GM23338 (cell line): ENCODE measurements around the gene NUDT16. TPM values are rescaled to one million over a fixed set of nuclear protein-coding genes. Genes with fewer than 3 reads are reported as not detected.
"Not testable (repeated sequence)": the region's sequence is repeated elsewhere in the genome, so short reads cannot be mapped to it uniquely, and the experiment has no call there.

ENCODE experiments used
- ATAC-seq: fragments of 200-7000 bp; cut with Tn5 transposase; 3 replicates; pipeline ENCODE4 v1.9.1; 2020
- DNase-seq: peaks from one replicate; pipeline ENCODE4 v3.0.0-alpha.2; 2015; ENCODE audit warnings: low spot score
- H2AFZ ChIP-seq: fragments of 200-600 bp; sonication (generic); 2 replicates; pipeline ENCODE4 v1.8.0; 2016; ENCODE audit warnings: antibody characterized with exemption, mild to moderate bottlenecking, moderate library complexity
- H3F3A ChIP-seq: fragments of 200-600 bp; sonication (generic); replicated peaks from 2 replicates; pipeline ENCODE4 v1.8.0; 2017; ENCODE audit warnings: antibody characterized with exemption, mixed run types, low read depth
- H3K27ac ChIP-seq: fragments of 200-600 bp; sonication (generic); 2 replicates; pipeline ENCODE4 v1.6.1; 2016; ENCODE audit warnings: low read depth
- H3K27me3 ChIP-seq: fragments of 200-600 bp; sonication (generic); 2 replicates; pipeline ENCODE4 v1.8.0; 2016; ENCODE audit warnings: mild to moderate bottlenecking, mixed run types, moderate library complexity; ENCODE audit not compliant: insufficient read depth
- H3K36me3 ChIP-seq: fragments of 200-600 bp; sonication (generic); 2 replicates; pipeline ENCODE4 v1.8.0; 2016; ENCODE audit warnings: mild to moderate bottlenecking; ENCODE audit not compliant: insufficient read depth
- H3K4me1 ChIP-seq: fragments of 200-600 bp; sonication (generic); 2 replicates; pipeline ENCODE4 v1.8.0; 2016; ENCODE audit warnings: mild to moderate bottlenecking, moderate library complexity; ENCODE audit not compliant: insufficient read depth
- H3K4me2 ChIP-seq: fragments of 200-600 bp; sonication (generic); 2 replicates; pipeline ENCODE4 v1.7.1; 2017; ENCODE audit warnings: mixed run types
- H3K4me3 ChIP-seq: fragments of 200-600 bp; sonication (generic); 2 replicates; pipeline ENCODE4 v1.6.1; 2016; ENCODE audit warnings: mixed run types
- H3K79me2 ChIP-seq: fragments of 200-600 bp; sonication (generic); replicated peaks from 2 replicates; pipeline ENCODE4 v1.8.0; 2017; ENCODE audit warnings: mild to moderate bottlenecking; ENCODE audit not compliant: insufficient read depth
- H3K9me2 ChIP-seq: fragments of 200-600 bp; sonication (generic); 2 replicates; pipeline ENCODE4 v1.8.0; 2017; ENCODE audit not compliant: insufficient read depth
- H4K20me1 ChIP-seq: fragments of 200-600 bp; sonication (generic); replicated peaks from 2 replicates; pipeline ENCODE4 v1.8.0; 2017; ENCODE audit warnings: mild to moderate bottlenecking; ENCODE audit not compliant: insufficient read depth
- H3K27ac Mint-ChIP-seq: 2 replicates; pipeline ENCODE4 v1.8.0; 2020; ENCODE audit warnings: inconsistent platforms, mild to moderate bottlenecking, moderate library complexity, mixed read lengths
- H3K27me3 Mint-ChIP-seq: 3 replicates; pipeline ENCODE4 v1.8.0; 2022; ENCODE audit warnings: low read depth, mild to moderate bottlenecking, moderate library complexity, mixed read lengths, inconsistent platforms; ENCODE audit not compliant: insufficient read depth, poor library complexity
- H3K36me3 Mint-ChIP-seq: 3 replicates; pipeline ENCODE4 v1.8.0; 2021; ENCODE audit warnings: low read depth, mild to moderate bottlenecking, inconsistent platforms, moderate library complexity, mixed read lengths
- H3K4me1 Mint-ChIP-seq: 3 replicates; pipeline ENCODE4 v1.8.0; 2020; ENCODE audit warnings: mild to moderate bottlenecking, inconsistent platforms, mixed read lengths
- H3K4me3 Mint-ChIP-seq: 3 replicates; pipeline ENCODE4 v1.8.0; 2021; ENCODE audit warnings: moderate library complexity, mild to moderate bottlenecking, inconsistent platforms, mixed read lengths
- H3K9me3 Mint-ChIP-seq: 3 replicates; pipeline ENCODE4 v1.8.0; 2020; ENCODE audit warnings: moderate library complexity, mild to moderate bottlenecking, inconsistent platforms, mixed read lengths
- CREB1 ChIP-seq: fragments of 250-450 bp; sonication (Bioruptor Pico); IDR thresholded peaks from 2 replicates; pipeline ENCODE4 v1.5.0; 2020; ENCODE audit warnings: low read depth, mild to moderate bottlenecking, moderate library complexity
- EZH2 ChIP-seq: fragments of 200-600 bp; sonication (generic); IDR thresholded peaks from one replicate; pipeline ENCODE4 v1.8.0; 2017; ENCODE audit warnings: antibody characterized with exemption, mild to moderate bottlenecking, low read depth; ENCODE audit not compliant: unreplicated experiment
- JUNB ChIP-seq: IDR thresholded peaks from one replicate; pipeline ENCODE4 v1.6.1; 2016; ENCODE audit warnings: antibody characterized with exemption; ENCODE audit not compliant: unreplicated experiment
- NANOG ChIP-seq: IDR thresholded peaks from 2 replicates; pipeline ENCODE4 v1.6.1; 2016; ENCODE audit warnings: antibody characterized with exemption, borderline replicate concordance
- POLR2AphosphoS5 ChIP-seq: IDR thresholded peaks from 2 replicates; pipeline ENCODE4 v1.6.1; 2016; ENCODE audit warnings: antibody characterized with exemption, low read depth
- ZNF331 ChIP-seq: fragments of 250-450 bp; sonication (Bioruptor Pico); IDR thresholded peaks from 2 replicates; pipeline ENCODE4 v1.5.0; 2020; ENCODE audit warnings: low read depth, mild to moderate bottlenecking, moderate library complexity
- polyA plus RNA-seq: library from polyadenylated mRNA; unstranded; fragments of >200 nt; fragmentation: Nextera tagmentation; extraction: Ambion mirVana; gene quantifications from 2 replicates; pipeline ENCODE4 v1.2.1, GENCODE V29; 2016
- total RNA-seq: library from RNA; depleted of rRNA; stranded (reverse); fragments of >200 nt; shearing (Covaris generic); gene quantifications from 2 replicates; pipeline ENCODE4 v1.2.3, GENCODE V29; 2014
- TF ChIP-seq, protein P1 (sequence below): IDR thresholded peaks from 2 replicates; pipeline ENCODE4 v1.6.1; 2016; ENCODE audit warnings: antibody characterized with exemption

The NUDT16 gene
- total and polyA plus RNA-seq, 2 experiments from 2014 or later: 10.0 to 15.4 TPM

DNA sequence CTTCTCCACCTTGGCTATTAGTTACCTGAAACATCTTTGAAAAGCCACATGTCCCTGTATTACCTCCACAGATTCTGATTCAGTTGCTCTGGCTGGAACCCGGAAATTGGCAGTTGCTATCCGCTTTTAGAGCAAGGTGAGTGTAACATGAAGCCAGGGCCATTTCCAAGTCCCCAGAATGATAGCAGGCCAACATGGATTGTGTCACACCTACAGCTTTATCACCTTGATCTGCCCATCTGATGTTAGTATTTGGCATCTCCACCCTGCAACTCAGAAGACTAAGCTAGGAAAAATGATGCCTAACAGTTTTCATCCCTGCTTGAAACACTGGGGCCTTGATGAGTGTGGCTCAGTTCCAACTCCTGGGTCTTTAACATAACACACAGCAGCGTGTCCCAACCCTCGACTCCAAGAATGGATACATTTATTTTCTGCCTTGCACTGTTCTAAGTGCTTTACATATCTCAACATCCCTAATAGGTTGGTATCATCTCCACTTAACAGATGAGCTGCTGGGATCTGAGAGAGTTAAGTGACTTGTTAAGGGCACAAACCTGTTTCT is 21.3 kb upstream of the NUDT16 start:
- H3K4me1 Mint-ChIP-seq: peaks cover 23% of the 10 kb centered on the region
- peaks cover 20% of the 10 kb centered on the region for H3K36me3 Mint-ChIP-seq
- H3K27ac ChIP-seq: no peak overlapping the region
- ATAC-seq: no peak
- no peaks in the 10 kb centered on the region for H4K20me1 ChIP-seq
- 0 out of 2 replicates have a peak, but pooled peaks cover 6% of the 10 kb centered on the region for H3F3A ChIP-seq
- TF ChIP-seq NANOG: no peak
- no peak for TF ChIP-seq JUNB
- TF ChIP-seq CREB1 (CRISPR knock-in tag): no peak
- no peak for TF ChIP-seq EZH2
- TF ChIP-seq, protein P1, sequence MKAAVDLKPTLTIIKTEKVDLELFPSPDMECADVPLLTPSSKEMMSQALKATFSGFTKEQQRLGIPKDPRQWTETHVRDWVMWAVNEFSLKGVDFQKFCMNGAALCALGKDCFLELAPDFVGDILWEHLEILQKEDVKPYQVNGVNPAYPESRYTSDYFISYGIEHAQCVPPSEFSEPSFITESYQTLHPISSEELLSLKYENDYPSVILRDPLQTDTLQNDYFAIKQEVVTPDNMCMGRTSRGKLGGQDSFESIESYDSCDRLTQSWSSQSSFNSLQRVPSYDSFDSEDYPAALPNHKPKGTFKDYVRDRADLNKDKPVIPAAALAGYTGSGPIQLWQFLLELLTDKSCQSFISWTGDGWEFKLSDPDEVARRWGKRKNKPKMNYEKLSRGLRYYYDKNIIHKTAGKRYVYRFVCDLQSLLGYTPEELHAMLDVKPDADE: no peak
- H3K27ac Mint-ChIP-seq: no peak overlapping the region
- H3K4me3 ChIP-seq: no peak overlapping the region
- no peak for DNase-seq
- H3K4me2 ChIP-seq: no peak overlapping the region
- H2AFZ ChIP-seq: no peak overlapping the region
- peaks cover 10% of the 10 kb centered on the region for H3K27me3 Mint-ChIP-seq
- peaks cover 22% of the 10 kb centered on the region for H3K79me2 ChIP-seq
- H3K4me1 ChIP-seq: peaks cover 14% of the 10 kb centered on the region
- H3K36me3 ChIP-seq: no peaks in the 10 kb centered on the region
- peaks cover 7% of the 10 kb centered on the region; the same call in 1 of the 2 replicates for H3K9me2 ChIP-seq
- no peak overlapping the region for H3K4me3 Mint-ChIP-seq
- H3K27me3 ChIP-seq: no peaks in the 10 kb centered on the region
- H3K9me3 Mint-ChIP-seq: no peaks in the 10 kb centered on the region

DNA sequence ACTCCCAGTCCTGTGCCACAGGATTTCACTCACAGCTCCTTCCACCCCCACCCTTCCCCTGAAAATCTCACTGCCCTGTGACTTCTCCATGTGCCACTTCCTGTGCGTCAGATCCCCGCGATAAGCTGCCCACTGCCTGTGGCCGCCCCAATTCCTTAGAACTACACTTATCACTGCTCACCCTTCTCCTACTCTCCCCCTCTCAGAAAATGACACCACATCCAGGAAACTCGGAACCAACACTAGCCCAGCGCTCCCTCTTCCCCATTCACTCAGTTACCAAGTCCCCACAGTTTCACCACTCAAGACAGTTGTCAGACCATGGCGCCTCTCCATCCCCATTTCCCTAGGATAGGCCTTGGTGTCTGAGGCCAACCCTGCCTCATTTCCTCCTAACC is 20.5 kb upstream of the NUDT16 start:
- Mint-ChIP-seq H3K27ac (peak overlapping the region; percentile 95), H3K4me1 (peaks cover 23% of the 10 kb centered on the region), H3K4me3 (peak overlapping the region; percentile 88), H3K27me3 (peaks cover 10% of the 10 kb centered on the region), H3K36me3 (peaks cover 28% of the 10 kb centered on the region)
- H3K4me1 ChIP-seq: peaks cover 14% of the 10 kb centered on the region
- H3K9me2 ChIP-seq, H3K27me3 ChIP-seq, H3F3A ChIP-seq, H3K9me3 Mint-ChIP-seq, H4K20me1 ChIP-seq, H3K36me3 ChIP-seq, DNase-seq, ATAC-seq, H3K27ac ChIP-seq: not testable (repeated sequence)
- H2AFZ ChIP-seq: 0 out of 2 replicates have a peak overlapping the region, but pooled peaks have one; percentile 74
- peak overlapping the region; percentile 82 for H3K4me3 ChIP-seq
- H3K4me2 ChIP-seq: peak overlapping the region; percentile 80
- peaks cover 30% of the 10 kb centered on the region for H3K79me2 ChIP-seq

DNA sequence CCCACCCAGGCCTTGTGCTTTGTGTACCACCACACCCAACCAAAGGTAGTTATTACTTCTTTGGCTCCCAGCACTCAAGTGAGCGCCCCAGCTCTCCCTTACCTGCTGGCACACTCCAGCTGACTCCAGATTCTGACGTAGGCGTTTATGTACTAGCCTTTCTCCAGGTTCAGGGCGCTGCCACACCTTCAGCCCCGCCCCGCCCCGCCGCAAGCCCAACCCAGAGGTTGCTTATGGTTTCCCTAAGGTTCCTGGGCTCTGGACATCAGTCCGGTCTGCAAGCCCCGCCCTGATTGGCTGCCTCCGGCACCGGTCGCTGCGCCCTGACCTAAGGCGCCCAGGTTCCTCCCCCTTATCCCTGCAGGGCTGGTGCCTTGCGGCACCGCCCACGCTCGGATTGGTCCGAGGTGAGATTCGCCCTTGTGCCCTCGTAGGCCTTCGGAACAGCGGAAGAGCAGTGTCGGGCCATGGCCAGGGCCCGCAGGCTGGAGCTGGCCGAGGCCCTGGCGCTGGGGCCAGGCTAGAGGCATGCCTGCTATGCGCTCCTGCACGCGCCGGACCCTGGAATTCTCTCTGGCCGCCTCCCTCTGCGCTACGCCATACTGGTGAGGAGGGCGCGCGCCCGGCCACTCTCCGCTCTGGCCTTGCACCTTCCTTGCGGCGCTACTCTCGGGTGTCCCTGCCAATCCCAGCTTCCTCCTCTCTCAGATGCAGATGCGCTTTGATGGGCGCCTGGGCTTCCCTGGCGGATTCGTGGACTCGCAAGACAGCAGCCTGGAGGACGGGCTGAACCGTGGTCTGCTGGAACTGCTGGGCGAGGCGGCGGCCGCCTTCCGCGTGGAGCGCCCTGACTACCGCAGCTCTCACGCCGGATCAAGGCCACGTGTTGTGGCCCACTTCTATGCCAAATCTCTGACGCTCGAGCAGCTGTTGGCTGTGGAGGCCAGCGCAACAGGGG is 19.8 kb upstream of the NUDT16 start:
- Histone ChIP-seq H3K4me2 (peak overlapping the region; percentile 88), H3K9me2 (peaks cover 7% of the 10 kb centered on the region), H2AFZ (peak overlapping the region; percentile 94), H3K4me1 (peaks cover 14% of the 10 kb centered on the region), H3K27me3 (no peaks in the 10 kb centered on the region), H3F3A (0 out of 2 replicates have a peak, but pooled peaks cover 6% of the 10 kb centered on the region), H3K27ac (peak overlapping the region; percentile 93; the same call in 1 of the 2 replicates), H4K20me1 (no peaks in the 10 kb centered on the region), H3K36me3 (no peaks in the 10 kb centered on the region), H3K4me3 (peak overlapping the region; percentile 82), H3K79me2 (peaks cover 37% of the 10 kb centered on the region)
- peak; percentile 89 for TF ChIP-seq POLR2AphosphoS5
- no peak for TF ChIP-seq ZNF331 (CRISPR knock-in tag)
- peak; percentile 68 for TF ChIP-seq CREB1 (CRISPR knock-in tag)
- DNase-seq (peak; percentile 98), ATAC-seq (peak; percentile 96)
- Mint-ChIP-seq H3K9me3 (peaks cover 7% of the 10 kb centered on the region; the same call in 2 of the 3 replicates), H3K27me3 (peaks cover 10% of the 10 kb centered on the region), H3K4me1 (peaks cover 23% of the 10 kb centered on the region), H3K36me3 (peaks cover 30% of the 10 kb centered on the region), H3K27ac (peak overlapping the region; percentile 97), H3K4me3 (peak overlapping the region; percentile 88)
